RWPE1 (cell line): Measurements from ENCODE around the gene PDE8B.

Source experiments
- CTCF ChIA-PET: fragments of 350-600 bp; sonication (Branson Sonifier 250); formaldehyde crosslinking; extraction: SDS; loops from one replicate; lab custom pipeline; 2021; lab: Yijun Ruan, JAX
- POLR2A ChIA-PET: fragments of 400-600 bp; formaldehyde crosslinking; extraction: SDS; loops from one replicate; lab custom pipeline; 2020; ENCODE audit warnings: antibody characterized with exemption; ENCODE audit not compliant: low non-redundant PET; lab: Yijun Ruan, JAX
- DNase-seq: peaks from one replicate; pipeline ENCODE4 v3.0.0; 2012; ENCODE audit warnings: low spot score
- H3K27ac ChIP-seq: fragments of 450-650 bp; 2 replicates; pipeline ENCODE4 v1.5.1; 2017
- TF ChIP-seq, protein P1 (sequence below): fragments of 450-650 bp; conservative IDR thresholded peaks from 2 replicates; pipeline ENCODE4 v1.5.1; 2017; ENCODE audit warnings: low read depth, mild to moderate bottlenecking

Gene PDE8B

GRCh38 chr5:77398458-77398857 lies 188.0 kb downstream of the PDE8B start:
- CTCF ChIA-PET: interaction anchor here (0.6 kb wide), 3 partner anchors 14 to 1515 kb away, joined by 3 to 5 read pairs (median 4); no protein-coding TSS in a partner anchor
- POLR2A ChIA-PET: no interaction called here
- no peak overlapping the region for H3K27ac ChIP-seq
- TF ChIP-seq, protein P1, sequence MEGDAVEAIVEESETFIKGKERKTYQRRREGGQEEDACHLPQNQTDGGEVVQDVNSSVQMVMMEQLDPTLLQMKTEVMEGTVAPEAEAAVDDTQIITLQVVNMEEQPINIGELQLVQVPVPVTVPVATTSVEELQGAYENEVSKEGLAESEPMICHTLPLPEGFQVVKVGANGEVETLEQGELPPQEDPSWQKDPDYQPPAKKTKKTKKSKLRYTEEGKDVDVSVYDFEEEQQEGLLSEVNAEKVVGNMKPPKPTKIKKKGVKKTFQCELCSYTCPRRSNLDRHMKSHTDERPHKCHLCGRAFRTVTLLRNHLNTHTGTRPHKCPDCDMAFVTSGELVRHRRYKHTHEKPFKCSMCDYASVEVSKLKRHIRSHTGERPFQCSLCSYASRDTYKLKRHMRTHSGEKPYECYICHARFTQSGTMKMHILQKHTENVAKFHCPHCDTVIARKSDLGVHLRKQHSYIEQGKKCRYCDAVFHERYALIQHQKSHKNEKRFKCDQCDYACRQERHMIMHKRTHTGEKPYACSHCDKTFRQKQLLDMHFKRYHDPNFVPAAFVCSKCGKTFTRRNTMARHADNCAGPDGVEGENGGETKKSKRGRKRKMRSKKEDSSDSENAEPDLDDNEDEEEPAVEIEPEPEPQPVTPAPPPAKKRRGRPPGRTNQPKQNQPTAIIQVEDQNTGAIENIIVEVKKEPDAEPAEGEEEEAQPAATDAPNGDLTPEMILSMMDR: no peak
- DNase-seq: no peak

DNA sequence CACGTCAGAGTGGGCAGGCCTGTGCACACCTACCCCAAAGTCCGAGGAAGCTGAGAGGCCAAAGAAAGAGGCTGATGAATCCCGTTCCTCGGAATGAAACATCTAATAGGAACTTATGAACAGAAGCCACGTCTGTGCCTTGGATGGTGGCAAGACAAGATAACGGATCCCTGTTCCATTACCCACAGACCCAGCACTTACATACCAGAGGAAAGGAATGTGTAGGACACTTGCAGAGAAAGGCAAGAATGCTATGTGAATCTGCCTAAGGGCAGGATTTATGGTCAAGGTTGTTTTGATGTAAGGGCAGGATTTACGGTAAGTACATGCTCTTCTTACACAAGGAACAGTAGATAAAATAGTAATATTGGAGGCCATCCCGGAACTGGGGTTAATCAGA lies 188.4 kb downstream of the PDE8B start:
- no peak overlapping the region for H3K27ac ChIP-seq
- DNase-seq: no peak
- ChIA-PET CTCF (interaction anchor here (0.6 kb wide), 1 partner anchor 1514 kb away, joined by 5 read pairs; no protein-coding TSS in a partner anchor), POLR2A (no interaction called here)
- TF ChIP-seq, protein P1: no peak

- TF ChIP-seq, protein P1: no peak
- ChIA-PET POLR2A (no interaction called here), CTCF (no interaction called here)
- no peak overlapping the region for H3K27ac ChIP-seq
- no peak for DNase-seq
Observed at GRCh38 chr5:77400645-77401044, 190.2 kb downstream of the PDE8B start.

DNA sequence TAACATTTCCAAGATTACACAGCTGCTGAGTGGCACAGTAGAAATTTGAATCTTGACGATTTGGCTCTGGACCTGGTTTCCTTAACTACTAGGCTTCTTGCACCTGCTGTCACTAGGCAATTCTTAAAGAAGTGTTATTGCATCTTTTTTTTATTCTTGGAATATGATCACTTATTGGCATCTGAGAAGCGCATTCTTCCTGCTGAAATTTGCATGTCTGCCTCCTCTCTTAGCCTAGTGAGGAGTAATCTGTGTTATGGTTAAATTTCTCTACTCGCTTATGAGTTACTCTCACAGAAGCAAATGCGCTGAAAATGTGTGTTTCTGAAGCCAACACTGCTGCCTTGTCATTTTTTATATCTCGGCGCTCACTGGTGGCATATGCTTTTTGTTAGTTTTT lies 192.3 kb downstream of the PDE8B start:
- ChIA-PET CTCF (no interaction called here), POLR2A (no interaction called here)
- no peak overlapping the region for H3K27ac ChIP-seq
- TF ChIP-seq, protein P1: no peak
- DNase-seq: no peak

GRCh38 chr5:77407152-77407551 lies 196.7 kb downstream of the PDE8B start:
- TF ChIP-seq, protein P1: no peak
- ChIA-PET CTCF (no interaction called here), POLR2A (no interaction called here)
- no peak overlapping the region for H3K27ac ChIP-seq
- no peak for DNase-seq

- H3K27ac ChIP-seq: no peak overlapping the region
- CTCF ChIA-PET: no interaction called here
- TF ChIP-seq, protein P1: no peak
- DNase-seq: no peak
- POLR2A ChIA-PET: no interaction called here
Observed at GRCh38 chr5:77409870-77410621, 199.6 kb downstream of the PDE8B start.
